Epithelial cell of prostate (primary cell): ENCODE results near the gene ISM1.

Experiments
- DNase-seq: peaks from one replicate; pipeline ENCODE4 v3.0.0-alpha.2; 2011; ENCODE audit warnings: low read depth, low spot score
- H3K27ac ChIP-seq: fragments of 450-650 bp; 2 replicates; pipeline ENCODE4 v1.5.1; 2017; ENCODE audit warnings: mild to moderate bottlenecking

ISM1 gene

GRCh38 chr20:13276945-13277541, 56.0 kb downstream of the ISM1 start:
- no peak for DNase-seq
- no peak overlapping the region for H3K27ac ChIP-seq

DNA sequence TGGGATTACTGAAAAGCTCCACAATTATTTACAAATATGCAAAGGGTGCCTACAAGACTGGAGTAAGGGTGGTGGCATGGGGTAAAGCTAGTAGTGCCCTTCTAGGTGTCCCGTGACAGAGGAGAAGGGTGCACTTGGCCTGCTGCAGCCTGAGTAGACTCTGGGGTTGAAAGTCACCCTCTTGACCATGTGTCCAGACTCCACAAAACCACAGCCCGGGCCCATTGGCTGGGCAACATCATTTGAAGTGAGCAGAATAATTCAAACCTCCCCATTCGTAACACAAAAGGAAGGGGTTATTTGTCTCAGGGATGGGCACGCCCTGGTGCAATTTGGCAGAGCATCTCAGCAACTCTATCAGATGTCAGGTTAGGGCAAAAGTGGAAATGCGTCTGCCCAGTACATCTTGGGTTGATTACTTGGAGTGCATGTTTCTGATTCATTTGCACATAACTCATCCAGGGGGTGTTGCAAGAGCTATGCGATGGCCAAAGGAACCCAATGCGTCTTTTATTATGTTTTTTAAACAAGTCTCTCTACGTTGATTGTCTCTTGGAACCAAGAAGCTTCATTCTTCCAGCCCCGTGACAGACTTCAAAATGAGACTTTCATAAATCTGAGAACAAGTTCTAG, 56.7 kb downstream of the ISM1 start:
- no peak overlapping the region for H3K27ac ChIP-seq

DNA sequence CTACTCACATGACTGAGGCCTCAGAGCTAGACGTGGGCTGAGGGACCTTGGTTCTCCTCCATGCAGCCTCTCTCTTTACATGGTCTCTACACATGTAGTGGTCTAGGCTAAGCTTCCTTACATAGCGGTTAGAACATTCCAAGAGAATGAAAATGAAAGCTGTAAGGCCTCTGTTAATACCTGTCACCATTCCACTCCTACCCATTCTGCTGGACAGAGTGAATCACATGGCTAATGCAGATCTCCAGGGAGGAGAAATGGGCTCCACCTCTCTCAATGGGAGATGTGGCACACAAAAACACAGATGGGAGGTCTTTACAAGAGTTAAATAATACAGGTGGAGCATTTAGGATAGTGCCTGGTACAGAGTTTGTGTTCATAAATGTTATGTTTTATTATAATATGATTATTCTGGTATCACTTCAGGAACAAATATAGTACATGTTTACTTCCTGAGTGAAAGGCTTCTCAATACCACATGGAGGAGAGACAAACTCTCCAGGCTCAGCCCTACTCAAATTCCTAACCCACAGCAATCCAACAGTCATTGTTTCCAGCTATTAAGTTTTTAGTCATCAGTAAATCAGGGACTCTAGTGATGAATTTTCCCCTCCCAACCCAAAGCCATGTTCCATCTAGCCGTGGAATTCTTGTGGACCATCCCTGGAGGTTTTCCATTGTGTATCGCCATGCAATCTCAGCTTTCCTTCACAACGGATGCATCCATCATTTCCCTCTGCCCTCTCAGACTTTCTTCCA, 57.9 kb downstream of the ISM1 start:
- no peak overlapping the region for H3K27ac ChIP-seq
- DNase-seq: no peak

More for the DNA sequence above, 56.7 kb downstream of the ISM1 start:
- DNase-seq: no peak

- no peak for DNase-seq
- no peak overlapping the region for H3K27ac ChIP-seq
These were observed 59.7 kb downstream of the ISM1 start for GRCh38 chr20:13280609-13281324.

DNA sequence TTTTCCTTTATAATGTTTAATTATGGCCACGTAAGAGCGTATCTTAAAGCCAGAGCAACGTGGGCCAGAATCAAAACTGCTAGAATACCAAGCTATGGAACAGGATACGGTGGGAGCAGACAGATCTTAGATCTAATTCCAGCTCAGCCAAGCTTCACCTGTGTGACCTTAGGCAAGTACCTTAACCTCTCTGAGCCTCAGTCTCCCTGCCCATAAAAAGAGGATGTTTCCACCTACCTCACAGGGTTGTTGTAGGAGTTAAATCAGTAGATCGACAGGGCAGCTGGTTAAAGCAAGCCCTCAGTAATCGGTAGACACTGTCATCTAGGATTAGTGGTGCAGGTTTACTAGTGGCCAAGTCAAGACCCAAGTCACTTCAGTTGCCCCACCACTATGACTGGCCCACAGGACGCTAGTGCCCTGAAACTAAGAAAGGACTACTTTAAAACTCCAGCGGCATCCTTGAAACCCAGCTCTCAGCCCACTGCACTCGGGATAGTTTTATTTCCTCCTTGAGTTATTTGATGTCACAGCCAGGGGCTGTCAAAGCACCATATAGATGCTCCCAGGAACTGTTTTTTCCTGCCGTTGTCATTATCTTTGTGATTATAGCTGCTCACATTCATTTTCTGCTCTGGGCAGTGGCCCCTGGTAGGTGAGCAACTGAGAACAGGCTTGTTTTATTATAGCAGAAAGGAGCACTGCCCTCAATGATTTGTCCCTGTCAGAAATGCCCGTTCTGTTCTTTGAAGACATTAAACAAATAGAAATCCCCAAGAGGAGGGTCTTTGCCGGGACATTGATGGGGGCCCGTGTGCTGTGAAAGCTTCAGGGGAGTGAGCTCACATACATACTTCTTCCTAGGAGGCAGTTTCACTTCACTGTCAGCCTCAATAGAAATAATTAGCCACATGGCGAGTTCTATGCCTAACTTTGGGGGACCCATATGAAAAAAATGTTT, 63.1 kb downstream of the ISM1 start:
- DNase-seq: no peak
- H3K27ac ChIP-seq: peak overlapping the region; percentile 77

DNA sequence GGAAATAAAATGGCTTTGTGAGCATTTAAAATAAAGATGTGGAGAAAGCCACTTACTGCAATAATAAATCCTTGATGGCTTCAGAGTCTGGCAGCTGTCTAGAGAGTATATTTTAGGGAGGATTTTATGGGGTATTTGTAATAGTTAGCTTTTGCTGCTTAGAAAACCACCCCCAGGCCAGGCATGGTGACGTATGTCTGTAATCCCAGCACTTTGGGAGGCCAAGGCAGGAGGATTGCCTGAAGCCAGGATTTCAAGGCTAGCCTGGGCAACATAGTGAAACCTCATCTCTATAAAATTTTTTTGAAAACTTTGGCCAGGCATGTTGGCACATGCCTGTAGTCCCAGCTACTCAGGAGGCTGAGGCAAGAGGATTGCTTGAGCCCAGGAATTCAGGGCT, 63.8 kb downstream of the ISM1 start:
- H3K27ac ChIP-seq: peak overlapping the region; percentile 77
- peak; percentile 16 for DNase-seq

- H3K27ac ChIP-seq: peak overlapping the region; percentile 77
- DNase-seq: no peak
These were observed 64.3 kb downstream of the ISM1 start for GRCh38 chr20:13285408-13285807.

DNA sequence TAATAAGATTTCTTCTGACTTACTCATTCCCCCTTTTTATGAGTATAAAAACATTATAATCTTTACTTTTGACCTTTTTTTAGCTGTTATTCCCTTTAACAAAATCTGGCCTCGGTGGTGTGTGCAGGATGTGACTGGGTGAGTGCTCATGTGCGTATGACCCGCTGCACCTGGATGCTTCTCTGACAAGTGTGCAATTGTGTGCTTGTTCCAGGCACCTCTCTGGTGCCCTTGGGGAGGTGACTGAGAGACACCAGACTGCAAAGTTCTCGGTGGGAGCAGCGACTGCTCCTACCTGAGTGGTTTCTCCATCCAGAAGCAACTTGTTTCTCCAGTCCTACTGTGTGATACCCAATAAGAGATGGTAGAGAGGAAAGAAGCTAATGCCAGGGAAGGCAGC, 65.0 kb downstream of the ISM1 start:
- no peak for DNase-seq
- H3K27ac ChIP-seq: peak overlapping the region; percentile 77

DNA sequence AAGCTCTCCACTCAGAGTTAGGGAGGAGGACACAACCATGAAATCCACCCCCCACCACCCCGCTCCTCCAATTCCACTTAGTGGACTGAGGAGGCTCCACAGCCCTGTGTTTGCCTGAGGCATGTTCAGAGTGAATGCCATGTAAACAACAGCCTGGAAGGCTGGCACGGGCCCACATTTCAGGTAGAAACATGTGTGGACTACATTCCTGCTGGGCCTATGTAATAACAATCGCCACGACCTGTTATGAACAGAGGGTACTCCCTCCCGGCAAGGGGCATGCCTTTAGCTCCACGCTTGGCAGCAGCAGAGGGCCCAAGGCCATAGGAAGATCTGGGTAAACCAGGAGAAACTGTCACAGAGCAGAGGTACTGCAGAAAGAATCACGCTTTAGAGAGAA, 65.5 kb downstream of the ISM1 start:
- DNase-seq: peak; percentile 79
- peak overlapping the region; percentile 77 for H3K27ac ChIP-seq

- no peak overlapping the region for H3K27ac ChIP-seq
- no peak for DNase-seq
These were observed 67.3 kb downstream of the ISM1 start for GRCh38 chr20:13288357-13288756.

DNA sequence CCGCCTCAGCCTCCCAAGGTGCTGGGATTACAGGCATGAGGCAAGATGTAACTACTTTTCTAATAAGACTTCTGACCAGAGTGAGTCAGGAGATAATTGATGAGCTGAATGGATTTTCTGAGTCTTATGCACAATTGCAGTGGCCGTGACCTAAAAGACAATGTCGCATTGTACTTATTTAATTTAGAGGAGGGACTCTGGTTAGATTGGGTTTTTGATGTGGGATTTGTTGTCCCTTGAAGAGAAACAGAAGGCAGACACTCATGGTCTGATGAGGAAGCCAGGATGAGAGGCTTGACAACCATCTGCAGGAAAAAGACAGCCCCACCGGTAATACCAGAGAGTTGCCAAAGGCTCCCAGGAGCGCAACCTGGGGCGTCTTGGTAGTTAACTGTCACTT, 68.0 kb downstream of the ISM1 start:
- no peak for DNase-seq
- no peak overlapping the region for H3K27ac ChIP-seq

DNA sequence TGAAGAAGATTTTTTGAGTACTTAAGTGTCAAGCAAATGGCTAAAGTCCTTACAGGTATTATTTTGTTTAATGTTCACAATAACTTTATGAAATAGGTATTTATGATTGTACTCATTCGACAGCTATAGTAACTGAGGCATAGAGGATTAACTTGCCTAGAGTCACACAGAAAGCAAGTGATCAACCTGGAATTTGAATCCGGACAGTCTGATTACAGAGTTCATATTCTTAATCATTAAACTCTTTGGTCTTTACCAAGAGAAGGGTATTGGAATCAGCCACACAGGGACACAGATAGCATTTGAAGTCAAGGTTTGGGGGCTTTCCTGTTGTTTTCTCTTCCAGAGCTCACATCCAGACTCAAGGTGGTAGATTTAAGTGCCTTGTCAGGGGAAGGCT, 69.7 kb downstream of the ISM1 start:
- no peak overlapping the region for H3K27ac ChIP-seq
- DNase-seq: no peak

- DNase-seq: no peak
- no peak overlapping the region for H3K27ac ChIP-seq
These were observed 70.1 kb downstream of the ISM1 start for GRCh38 chr20:13291157-13291556.

DNA sequence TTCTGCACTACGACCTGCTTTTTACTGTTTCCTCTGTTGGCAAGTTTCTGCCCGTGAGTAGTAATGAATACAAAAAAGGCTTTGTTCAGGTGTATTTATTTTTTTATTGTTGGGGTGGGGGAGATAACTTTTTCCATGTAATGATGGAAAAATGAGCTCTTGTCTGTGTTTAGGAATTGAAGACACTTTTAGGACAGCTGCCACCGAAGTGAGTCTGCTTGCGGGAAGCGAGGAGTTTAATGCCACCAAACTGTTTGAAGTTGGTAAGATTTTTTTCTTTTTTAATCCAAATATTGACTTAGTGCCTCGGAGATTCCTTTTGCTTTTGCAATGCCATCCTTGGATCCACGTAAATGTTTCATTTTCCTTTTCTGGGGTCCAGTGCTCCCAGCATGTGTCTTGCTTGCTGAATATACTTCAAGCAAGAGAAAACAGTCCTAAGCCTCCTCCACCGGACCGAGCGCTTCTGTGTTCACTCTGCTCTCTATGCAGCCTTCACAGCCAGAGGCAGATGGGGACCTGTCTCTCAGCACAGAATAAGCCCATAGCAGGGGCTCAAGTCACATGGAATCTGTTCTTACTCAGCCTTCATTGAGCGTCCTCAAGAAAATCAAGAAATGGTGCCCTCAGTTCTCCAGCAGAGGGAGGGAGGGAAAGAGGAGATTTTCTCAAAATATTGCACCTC, 71.3 kb downstream of the ISM1 start:
- no peak overlapping the region for H3K27ac ChIP-seq

GRCh38 chr20:13294522-13294921, 73.4 kb downstream of the ISM1 start:
- no peak for DNase-seq
- H3K27ac ChIP-seq: no peak overlapping the region

More for the DNA sequence above, 71.3 kb downstream of the ISM1 start:
- no peak for DNase-seq

- H3K27ac ChIP-seq: no peak overlapping the region
- no peak for DNase-seq
These were observed 74.6 kb downstream of the ISM1 start for GRCh38 chr20:13295637-13296036.

DNA sequence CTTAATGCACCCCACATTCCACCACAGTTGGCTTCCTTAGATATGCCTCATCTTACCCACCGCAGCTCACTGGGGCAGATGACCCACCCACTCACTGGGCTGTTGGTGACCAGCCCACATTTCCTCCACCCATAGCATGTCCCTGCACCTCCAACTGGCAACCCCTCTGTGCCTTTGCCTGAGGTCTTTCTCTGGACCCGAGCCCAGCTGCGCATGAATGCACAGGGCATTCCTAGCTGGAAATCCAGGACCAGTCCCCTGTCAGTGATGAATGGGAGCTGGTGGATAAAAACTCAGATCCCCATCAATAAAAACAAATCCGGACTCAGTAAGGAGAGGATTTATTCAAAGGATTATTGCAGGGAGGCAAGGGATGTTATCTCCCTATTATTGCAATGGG, 75.0 kb downstream of the ISM1 start:
- DNase-seq: no peak
- no peak overlapping the region for H3K27ac ChIP-seq

GRCh38 chr20:13297147-13297899, 76.2 kb downstream of the ISM1 start:
- DNase-seq: no peak

More at GRCh38 chr20:13297147-13297899, 76.2 kb downstream of the ISM1 start:
- no peak overlapping the region for H3K27ac ChIP-seq
